ENCODE results near the gene CDH13.

GRCh38 chr16:83776944-83777343 lies 1150.2 kb downstream of the CDH13 start:
- TF ChIP-seq POLR2A (IDR thresholded peaks at IDR 0.05) (no peak), CTCF (IDR thresholded peaks at IDR 0.05) (no peak)

Data from Peyer's patch (tissue), 4 donors.